Spleen (tissue), 7 donors: Measurements from ENCODE around the gene KCNIP2.

Source experiments
- CTCF ChIP-seq, 11 experiments: fragments of 200-600 bp in 7 of 11; fragments of 450-650 bp in 4 of 11; sonication (generic) in 4 of 11; IDR thresholded peaks in 8 of 11; conservative IDR thresholded peaks in 3 of 11; 1 replicate in 7 of 11; 2 replicates in 4 of 11; pipeline versions ENCODE4 v1.4.0 to v1.8.0; 2016 to 2021; ENCODE audit warnings: antibody characterized with exemption in 11 of 11, inconsistent platforms in 4 of 11, mild to moderate bottlenecking in 1 of 11
- POLR2A ChIP-seq, 3 donors: fragments of 450-650 bp; IDR thresholded peaks; one replicate each; pipeline ENCODE4 v1.5.1; 2017; ENCODE audit warnings: antibody characterized with exemption in 3 of 3, mild to moderate bottlenecking in 1 of 3
- donor health status: DM: no; HTN: no; CAD: no; lungs with moderate emphysema.
- donor health status: DM: no; HTN: no; CAD: no.
- donor health status: DM: no; HTN: no; CAD: no.

GRCh38 chr10:101830322-101831168, 13.1 kb downstream of the KCNIP2 start:
- TF ChIP-seq CTCF (IDR thresholded peaks at IDR 0.05 in 8 of 11, conservative IDR thresholded peaks at IDR 0.05 in 3 of 11) (no peak), POLR2A (IDR thresholded peaks at IDR 0.05) (peak in 1 of 3 donors; percentile 8)
